ENCODE measurements around the gene TSG101. TPM values are rescaled to one million over a fixed set of nuclear protein-coding genes. Genes with fewer than 3 reads are reported as not detected.

Gene TSG101
- total RNA-seq, 1 donor from 2014 or later, result 115 TPM

GRCh38 chr11:18491924-18492323 lies 34.8 kb downstream of the TSG101 start:
- H3K27me3 ChIP-seq, result no peaks in the 10 kb centered on the region
- H3K4me2 ChIP-seq, result no peak overlapping the region
- no peaks in the 10 kb centered on the region for H3F3A ChIP-seq (ENCODE audit: low read depth)
- Mint-ChIP-seq H3K27ac (no peak overlapping the region), H3K27me3 (ENCODE audit: insufficient read depth, low read depth) (no peaks in the 10 kb centered on the region), H3K9me3 (no peaks in the 10 kb centered on the region), H3K4me3 (no peak overlapping the region), H3K4me1 (no peaks in the 10 kb centered on the region), H3K36me3 (peaks cover 6% of the 10 kb centered on the region)
- H3K79me2 ChIP-seq (ENCODE audit: low read depth), result no peaks in the 10 kb centered on the region
- H3K4me3 ChIP-seq, result no peak overlapping the region
- H4K20me1 ChIP-seq (ENCODE audit: low read depth), result peaks cover 14% of the 10 kb centered on the region
- DNase-seq (ENCODE audit: low spot score), result no peak
- H3K36me3 ChIP-seq, result no peaks in the 10 kb centered on the region
- TF ChIP-seq CTCF (IDR thresholded peaks at IDR 0.05) (no peak), EZH2 (IDR thresholded peaks at IDR 0.05) (no peak), EZH2phosphoT487 (IDR thresholded peaks at IDR 0.05) (no peak)
- H3K9ac ChIP-seq, result no peak overlapping the region
- H3K9me3 ChIP-seq (ENCODE audit: low read depth), result no peaks in the 10 kb centered on the region
- H3K27ac ChIP-seq, result no peak overlapping the region
- H2AFZ ChIP-seq (replicated peaks), result no peak overlapping the region
- H3K4me1 ChIP-seq, result no peaks in the 10 kb centered on the region

- H3K27me3 ChIP-seq, result no peaks in the 10 kb centered on the region
- no peak overlapping the region for H3K9ac ChIP-seq
- no peaks in the 10 kb centered on the region for H3K36me3 ChIP-seq
- H3K4me3 Mint-ChIP-seq, result no peak overlapping the region
- no peak overlapping the region for H3K4me2 ChIP-seq
- peaks cover 6% of the 10 kb centered on the region for H3K36me3 Mint-ChIP-seq
- no peaks in the 10 kb centered on the region for H3K27me3 Mint-ChIP-seq (ENCODE audit: insufficient read depth, low read depth)
- no peak overlapping the region for H3K27ac ChIP-seq
- no peaks in the 10 kb centered on the region for H3K9me3 ChIP-seq (ENCODE audit: low read depth)
- no peaks in the 10 kb centered on the region for H3K79me2 ChIP-seq (ENCODE audit: low read depth)
- H3K27ac Mint-ChIP-seq, result no peak overlapping the region
- H3K4me3 ChIP-seq, result no peak overlapping the region
- H3K9me3 Mint-ChIP-seq, result no peaks in the 10 kb centered on the region
- H4K20me1 ChIP-seq (ENCODE audit: low read depth), result peaks cover 14% of the 10 kb centered on the region
- no peaks in the 10 kb centered on the region for H3K4me1 Mint-ChIP-seq
- no peak for DNase-seq (ENCODE audit: low spot score)
- TF ChIP-seq EZH2 (IDR thresholded peaks at IDR 0.05), result no peak
- H3F3A ChIP-seq (ENCODE audit: low read depth), result no peaks in the 10 kb centered on the region
- H2AFZ ChIP-seq (replicated peaks), result no peak overlapping the region
- H3K4me1 ChIP-seq, result no peaks in the 10 kb centered on the region
Observed at GRCh38 chr11:18490736-18491485, 35.8 kb downstream of the TSG101 start.

- H2AFZ ChIP-seq (replicated peaks), result no peak overlapping the region
- Mint-ChIP-seq H3K27ac (no peak overlapping the region), H3K4me3 (no peak overlapping the region), H3K36me3 (peaks cover 6% of the 10 kb centered on the region), H3K9me3 (no peaks in the 10 kb centered on the region), H3K27me3 (ENCODE audit: insufficient read depth, low read depth) (no peaks in the 10 kb centered on the region), H3K4me1 (no peaks in the 10 kb centered on the region)
- no peaks in the 10 kb centered on the region for H3F3A ChIP-seq (ENCODE audit: low read depth)
- H3K4me2 ChIP-seq, result no peak overlapping the region
- TF ChIP-seq EZH2 (IDR thresholded peaks at IDR 0.05) (no peak), CTCF (IDR thresholded peaks at IDR 0.05) (no peak), EZH2phosphoT487 (IDR thresholded peaks at IDR 0.05) (no peak)
- no peaks in the 10 kb centered on the region for H3K9me3 ChIP-seq (ENCODE audit: low read depth)
- H3K4me1 ChIP-seq, result no peaks in the 10 kb centered on the region
- H4K20me1 ChIP-seq (ENCODE audit: low read depth), result peaks cover 14% of the 10 kb centered on the region
- no peak overlapping the region for H3K9ac ChIP-seq
- no peaks in the 10 kb centered on the region for H3K79me2 ChIP-seq (ENCODE audit: low read depth)
- H3K4me3 ChIP-seq, result no peak overlapping the region
- no peaks in the 10 kb centered on the region for H3K27me3 ChIP-seq
- H3K27ac ChIP-seq, result no peak overlapping the region
- H3K36me3 ChIP-seq, result no peaks in the 10 kb centered on the region
- DNase-seq (ENCODE audit: low spot score), result no peak
Observed at GRCh38 chr11:18490319-18490718, 36.4 kb downstream of the TSG101 start.

GRCh38 chr11:18485913-18486528 lies 40.7 kb downstream of the TSG101 start:
- no peak for DNase-seq (ENCODE audit: low spot score)
- peaks cover 24% of the 10 kb centered on the region for H3K36me3 Mint-ChIP-seq
- no peak overlapping the region for H3K4me3 Mint-ChIP-seq
- no peaks in the 10 kb centered on the region for H3F3A ChIP-seq (ENCODE audit: low read depth)
- no peak overlapping the region for H3K27ac ChIP-seq
- H3K27ac Mint-ChIP-seq, result no peak overlapping the region
- no peaks in the 10 kb centered on the region for H3K27me3 Mint-ChIP-seq (ENCODE audit: insufficient read depth, low read depth)
- no peaks in the 10 kb centered on the region for H3K36me3 ChIP-seq
- H3K27me3 ChIP-seq, result no peaks in the 10 kb centered on the region
- no peak overlapping the region for H3K4me3 ChIP-seq
- H3K9me3 ChIP-seq (ENCODE audit: low read depth), result no peaks in the 10 kb centered on the region
- no peak overlapping the region for H3K4me2 ChIP-seq
- H3K9me3 Mint-ChIP-seq, result no peaks in the 10 kb centered on the region
- H3K4me1 Mint-ChIP-seq, result no peaks in the 10 kb centered on the region
- TF ChIP-seq EZH2 (IDR thresholded peaks at IDR 0.05) (no peak), CTCF (IDR thresholded peaks at IDR 0.05) (no peak), EZH2phosphoT487 (IDR thresholded peaks at IDR 0.05) (no peak)
- H4K20me1 ChIP-seq (ENCODE audit: low read depth), result no peaks in the 10 kb centered on the region
- no peaks in the 10 kb centered on the region for H3K79me2 ChIP-seq (ENCODE audit: low read depth)
- H2AFZ ChIP-seq (replicated peaks), result no peak overlapping the region
- H3K9ac ChIP-seq, result no peak overlapping the region
- H3K4me1 ChIP-seq, result no peaks in the 10 kb centered on the region
